HepG2 (cell line): ENCODE results near the gene EML2. TPM values are rescaled to one million over a fixed set of nuclear protein-coding genes. Genes with fewer than 3 reads are reported as not detected.

Experiments
- AFF4 ChIP-seq: sonication (generic); formaldehyde crosslinking; IDR thresholded peaks from 2 replicates; pipeline ENCODE4 v1.4.0; 2020; ENCODE audit warnings: missing genetic modification reagents
- BRF2 ChIP-seq: sonication (generic); formaldehyde crosslinking; IDR thresholded peaks from 2 replicates; pipeline ENCODE4 v1.8.1; 2022; ENCODE audit warnings: mild to moderate bottlenecking, missing genetic modification reagents
- CREM ChIP-seq, 2 experiments: sonication (generic) in 1 of 2; formaldehyde crosslinking in 1 of 2; IDR thresholded peaks; 2 replicates each; pipeline versions ENCODE4 v1.4.0 to v1.6.1; 2016 to 2020; ENCODE audit warnings: antibody characterized with exemption in 1 of 2, mild to moderate bottlenecking in 1 of 2, missing genetic modification reagents in 1 of 2
- DPF2 ChIP-seq: sonication (generic); formaldehyde crosslinking; IDR thresholded peaks from 2 replicates; pipeline ENCODE4 v1.4.0; 2020; ENCODE audit warnings: mild to moderate bottlenecking, low read depth, missing genetic modification reagents, borderline replicate concordance
- DZIP1 ChIP-seq: sonication (generic); formaldehyde crosslinking; IDR thresholded peaks from 2 replicates; pipeline ENCODE4 v1.5.0; 2020; ENCODE audit warnings: mild to moderate bottlenecking, missing genetic modification reagents
- MIER3 ChIP-seq: IDR thresholded peaks from 2 replicates; pipeline ENCODE4 v1.6.1; 2016; ENCODE audit warnings: missing compliant biosample characterization, borderline replicate concordance
- PBX2 ChIP-seq: IDR thresholded peaks from 2 replicates; pipeline ENCODE4 v1.6.1; 2016; ENCODE audit warnings: control low read depth
- REPIN1 ChIP-seq: sonication (generic); formaldehyde crosslinking; IDR thresholded peaks from 2 replicates; pipeline ENCODE4 v1.8.0; 2022; ENCODE audit warnings: missing genetic modification reagents, low read depth, mild to moderate bottlenecking, borderline replicate concordance
- SP2 ChIP-seq: sonication (generic); formaldehyde crosslinking; IDR thresholded peaks from 2 replicates; pipeline ENCODE4 v1.5.1; 2020; ENCODE audit warnings: mild to moderate bottlenecking, missing genetic modification reagents
- SP5 ChIP-seq: IDR thresholded peaks from 2 replicates; pipeline ENCODE4 v1.6.1; 2016; ENCODE audit warnings: low read depth, borderline replicate concordance
- TIGD3 ChIP-seq: sonication (generic); formaldehyde crosslinking; IDR thresholded peaks from 2 replicates; pipeline ENCODE4 v1.5.1; 2020; ENCODE audit warnings: mild to moderate bottlenecking, missing genetic modification reagents, borderline replicate concordance
- U2AF2 ChIP-seq: fragments of 200-400 bp; formaldehyde crosslinking; IDR thresholded peaks from 2 replicates; pipeline ENCODE4 v1.6.1; 2017; ENCODE audit warnings: low read depth, mild to moderate bottlenecking, low read length
- ZIK1 ChIP-seq: sonication (generic); formaldehyde crosslinking; IDR thresholded peaks from 2 replicates; pipeline ENCODE4 v1.5.0; 2020; ENCODE audit warnings: mild to moderate bottlenecking, low read depth, missing genetic modification reagents, borderline replicate concordance
- ZNF414 ChIP-seq: sonication (generic); formaldehyde crosslinking; IDR thresholded peaks from 2 replicates; pipeline ENCODE4 v1.5.0; 2020; ENCODE audit warnings: missing genetic modification reagents
- ZNF556 ChIP-seq: sonication (generic); formaldehyde crosslinking; IDR thresholded peaks from 2 replicates; pipeline ENCODE4 v1.4.0; 2020; ENCODE audit warnings: mild to moderate bottlenecking, missing genetic modification reagents, borderline replicate concordance
- ZNF615 ChIP-seq: sonication (generic); formaldehyde crosslinking; IDR thresholded peaks from 2 replicates; pipeline ENCODE4 v1.5.0; 2020; ENCODE audit warnings: mild to moderate bottlenecking, missing genetic modification reagents, borderline replicate concordance
- polyA plus RNA-seq, 8 experiments: library from polyadenylated mRNA; depleted of rRNA in 3 of 8; stranded (reverse) in 7 of 8; unstranded in 1 of 8; fragments of >200 nt; fragmentation: Illumina TruSeq in 4 of 8; extraction: Trizol in 4 of 8; gene quantifications; 2 replicates each; pipeline versions ENCODE4 v1.2.1 to v1.2.3, GENCODE V29; 2011 to 2016; ENCODE audit warnings: low read depth in 4 of 8, missing spikeins in 1 of 8, mixed read lengths in 1 of 8; ENCODE audit not compliant: insufficient read depth in 1 of 8
- total RNA-seq, 5 experiments: library from RNA; depleted of rRNA; stranded (reverse); fragments of >200 nt; fragmentation: Illumina TruSeq; extraction: Trizol; gene quantifications; 2 replicates each; pipeline ENCODE4 v1.2.3, GENCODE V29; 2016; ENCODE audit warnings: low read depth in 1 of 5

EML2 gene
- total and polyA plus RNA-seq, 2 of the 13 experiments (the other 11 are each of a cell fraction or from before 2014, with no cell fraction given), result 7.3 to 12.9 TPM

GRCh38 chr19:45584332-45585157 lies 54.7 kb downstream of the EML2 start, which contains the start of gene OPA3 (continued):
- TF ChIP-seq TIGD3 (CRISPR knock-in tag) (no peak), ZNF615 (CRISPR knock-in tag) (no peak), ZNF556 (CRISPR knock-in tag) (peak; percentile 36; the same call in 1 of the 2 replicates), CREM (IDR thresholded peaks at IDR 0.05) (peak; percentile 98), CREM (CRISPR knock-in tag; IDR thresholded peaks at IDR 0.05) (peak; percentile 65), ZNF414 (CRISPR knock-in tag) (peak; percentile 78; the same call in 1 of the 2 replicates), MIER3 (CRISPR knock-in tag) (peak; percentile 86; the same call in 1 of the 2 replicates), ZIK1 (no peak), BRF2 (peak; percentile 22; the same call in 1 of the 2 replicates), PBX2 (peak; percentile 93), REPIN1 (peak; percentile 63; the same call in 1 of the 2 replicates), U2AF2 (no peak), SP5 (CRISPR knock-in tag) (peak; percentile 83), AFF4 (CRISPR knock-in tag) (0 out of 2 replicates have a peak, but pooled peaks have one; percentile 15), DPF2 (CRISPR knock-in tag) (no peak), SP2 (peak; percentile 91), DZIP1 (CRISPR knock-in tag) (peak; percentile 68; the same call in 1 of the 2 replicates)
